HEK293 (cell line): ENCODE measurements around the gene FOSL1.

Source experiments
- GLI2 ChIP-seq: fragments of 450-650 bp; formaldehyde crosslinking; IDR thresholded peaks from 2 replicates; pipeline ENCODE4; 2017; ENCODE audit warnings: missing biosample characterization, missing genetic modification characterization, low read depth, borderline replicate concordance
- HOXC10 ChIP-seq: sonication (generic); formaldehyde crosslinking; IDR thresholded peaks from 2 replicates; pipeline ENCODE4 v1.8.1; 2023; ENCODE audit warnings: mild to moderate bottlenecking, missing genetic modification reagents
- IKZF3 ChIP-seq: fragments of 450-650 bp; IDR thresholded peaks from 2 replicates; pipeline ENCODE4 v1.5.0; 2018; ENCODE audit warnings: missing biosample characterization, mild to moderate bottlenecking, missing genetic modification characterization, moderate library complexity
- KLF1 ChIP-seq: fragments of 450-650 bp; formaldehyde crosslinking; IDR thresholded peaks from 2 replicates; pipeline ENCODE4 v1.5.1; 2016; ENCODE audit warnings: missing biosample characterization, missing genetic modification characterization
- KLF16 ChIP-seq: fragments of 450-650 bp; formaldehyde crosslinking; IDR thresholded peaks from 2 replicates; pipeline ENCODE4 v1.5.1; 2017; ENCODE audit warnings: missing biosample characterization, missing genetic modification characterization
- PRDM1 ChIP-seq: fragments of 450-650 bp; formaldehyde crosslinking; IDR thresholded peaks from 2 replicates; pipeline ENCODE4; 2016; ENCODE audit warnings: missing biosample characterization, missing genetic modification characterization
- PRDM10 ChIP-seq: fragments of 450-650 bp; formaldehyde crosslinking; IDR thresholded peaks from 2 replicates; pipeline ENCODE4 v1.5.1; 2016; ENCODE audit warnings: missing biosample characterization, missing genetic modification characterization
- PRDM4 ChIP-seq: fragments of 450-650 bp; formaldehyde crosslinking; IDR thresholded peaks from 2 replicates; pipeline ENCODE4 v1.5.1; 2017; ENCODE audit warnings: missing biosample characterization, missing genetic modification characterization
- REST ChIP-seq: fragments of 450-650 bp; formaldehyde crosslinking; IDR thresholded peaks from 2 replicates; pipeline ENCODE4 v1.5.1; 2016; ENCODE audit warnings: missing biosample characterization, missing genetic modification characterization
- SETDB1 ChIP-seq: IDR thresholded peaks from one replicate; pipeline ENCODE4 v1.6.1; 2017; ENCODE audit warnings: mild to moderate bottlenecking, low read length, moderate library complexity, mixed read lengths; ENCODE audit not compliant: insufficient read length
- ZBTB1 ChIP-seq: fragments of 450-650 bp; formaldehyde crosslinking; IDR thresholded peaks from 2 replicates; pipeline ENCODE4 v1.5.1; 2016; ENCODE audit warnings: missing biosample characterization, missing genetic modification characterization
- ZNF274 ChIP-seq, 2 experiments: fragments of 200-500 bp in 1 of 2; fragments of 450-650 bp in 1 of 2; sonication (Bioruptor generic) in 1 of 2; formaldehyde crosslinking in 1 of 2; IDR thresholded peaks; 2 replicates each; pipeline versions ENCODE4 v1.5.1 to v1.6.1; 2014 to 2016; ENCODE audit warnings: borderline replicate concordance in 1 of 2, inconsistent platforms in 1 of 2, low read length in 1 of 2, missing biosample characterization in 1 of 2, missing genetic modification characterization in 1 of 2
- ZNF311 ChIP-seq: fragments of 450-650 bp; formaldehyde crosslinking; IDR thresholded peaks from 2 replicates; pipeline ENCODE4 v1.5.1; 2017; ENCODE audit warnings: missing biosample characterization, missing genetic modification characterization, borderline replicate concordance
- ZNF404 ChIP-seq: fragments of 450-650 bp; formaldehyde crosslinking; IDR thresholded peaks from 2 replicates; pipeline ENCODE4 v1.5.1; 2017; ENCODE audit warnings: missing biosample characterization, missing genetic modification characterization
- ZNF423 ChIP-seq: fragments of 450-650 bp; formaldehyde crosslinking; IDR thresholded peaks from 2 replicates; pipeline ENCODE4 v1.5.1; 2016; ENCODE audit warnings: missing biosample characterization, missing genetic modification characterization
- ZNF433 ChIP-seq: fragments of 450-650 bp; formaldehyde crosslinking; IDR thresholded peaks from 2 replicates; pipeline ENCODE4 v1.5.1; 2016; ENCODE audit warnings: missing biosample characterization, missing genetic modification characterization, low read depth
- ZNF510 ChIP-seq: fragments of 450-650 bp; formaldehyde crosslinking; IDR thresholded peaks from 2 replicates; pipeline ENCODE4 v1.5.1; 2018; ENCODE audit warnings: mild to moderate bottlenecking, missing genetic modification characterization, missing biosample characterization; ENCODE audit not compliant: insufficient replicate concordance
- ZNF549 ChIP-seq: fragments of 450-650 bp; IDR thresholded peaks from 2 replicates; pipeline ENCODE4 v1.5.1; 2018; ENCODE audit warnings: missing biosample characterization, missing genetic modification characterization, mild to moderate bottlenecking, inconsistent platforms, moderate library complexity
- ZNF555 ChIP-seq: fragments of 450-650 bp; formaldehyde crosslinking; conservative IDR thresholded peaks from 2 replicates; pipeline ENCODE4 v1.5.1; 2017; ENCODE audit warnings: missing biosample characterization, mild to moderate bottlenecking, missing genetic modification characterization, inconsistent platforms
- ZNF571 ChIP-seq: fragments of 450-650 bp; formaldehyde crosslinking; IDR thresholded peaks from 2 replicates; pipeline ENCODE4 v1.5.0; 2017; ENCODE audit warnings: missing biosample characterization, missing genetic modification characterization
- ZNF585B ChIP-seq: fragments of 450-650 bp; formaldehyde crosslinking; IDR thresholded peaks from 2 replicates; pipeline ENCODE4 v1.5.1; 2016; ENCODE audit warnings: missing biosample characterization, missing genetic modification characterization
- ZNF660 ChIP-seq: fragments of 450-650 bp; IDR thresholded peaks from 2 replicates; pipeline ENCODE4 v1.5.1; 2018; ENCODE audit warnings: missing biosample characterization, mild to moderate bottlenecking, missing genetic modification characterization
- ZNF792 ChIP-seq: fragments of 450-650 bp; formaldehyde crosslinking; IDR thresholded peaks from 2 replicates; pipeline ENCODE4 v1.5.1; 2016; ENCODE audit warnings: missing biosample characterization, missing genetic modification characterization
- ZNF837 ChIP-seq: fragments of 450-650 bp; formaldehyde crosslinking; IDR thresholded peaks from 2 replicates; pipeline ENCODE4 v1.5.1; 2016; ENCODE audit warnings: missing biosample characterization, missing genetic modification characterization

The FOSL1 gene

GRCh38 chr11:65860278-65861164 is 39.7 kb downstream of the FOSL1 start, which contains the start of gene MUS81 (continued):
- TF ChIP-seq PRDM10 (tag by site-specific recombination) (peak; percentile 73; the same call in 1 of the 2 replicates), PRDM1 (no peak), ZNF792 (tag by site-specific recombination) (no peak), PRDM4 (tag by site-specific recombination) (no peak; the same call in 1 of the 2 replicates), ZNF549 (tag by site-specific recombination) (no peak), ZNF660 (peak; percentile 90), SETDB1 (no peak), IKZF3 (peak; percentile 94), ZBTB1 (tag by site-specific recombination) (no peak), ZNF423 (tag by site-specific recombination) (0 out of 2 replicates have a peak, but pooled peaks have one; percentile 6), ZNF311 (tag by site-specific recombination) (no peak), ZNF510 (tag by site-specific recombination) (no peak), ZNF555 (tag by site-specific recombination) (no peak), GLI2 (no peak), ZNF404 (no peak), ZNF571 (tag by site-specific recombination) (no peak), ZNF433 (tag by site-specific recombination) (no peak), ZNF585B (tag by site-specific recombination) (no peak), HOXC10 (no peak), ZNF274 (IDR thresholded peaks at IDR 0.05; ENCODE audit: low read length) (no peak), ZNF274 (tag by site-specific recombination; IDR thresholded peaks at IDR 0.05; ENCODE audit: borderline replicate concordance) (no peak), REST (tag by site-specific recombination) (no peak), ZNF837 (no peak), KLF16 (peak; percentile 47; the same call in 1 of the 2 replicates), KLF1 (tag by site-specific recombination) (peak; percentile 84)
